GM21423 (cell line): ENCODE results near the gene FABP7.
A peak's percentile ranks its signal among the peaks of the same experiment; 100 is the strongest.

ENCODE experiments used
- ATAC-seq: cut with Tn5 transposase; IDR thresholded peaks from one replicate; pipeline ENCODE4 v1.9.1; 2021; ENCODE audit warnings: mild to moderate bottlenecking, moderate library complexity; ENCODE audit not compliant: unreplicated experiment

FABP7 gene

DNA sequence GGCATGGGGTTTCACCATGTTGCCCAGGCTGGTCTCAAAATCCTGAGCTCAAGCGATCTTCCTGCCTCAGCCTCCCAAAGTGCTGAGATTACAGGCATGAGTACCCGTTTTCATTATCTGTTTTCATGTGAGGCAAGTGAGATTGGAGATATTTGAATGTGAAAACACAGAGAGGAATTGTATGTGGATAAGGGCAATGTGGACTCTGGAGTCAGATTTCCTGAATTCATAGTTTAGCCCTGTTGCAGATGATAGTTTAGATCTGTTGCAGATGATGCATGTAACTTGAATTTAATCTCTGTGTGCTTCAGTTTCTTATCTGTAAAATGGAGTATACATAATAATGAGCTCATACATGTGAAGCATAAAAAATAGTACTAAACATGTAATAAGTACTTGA is 13.2 kb downstream of the FABP7 start:
- no peak for ATAC-seq

DNA sequence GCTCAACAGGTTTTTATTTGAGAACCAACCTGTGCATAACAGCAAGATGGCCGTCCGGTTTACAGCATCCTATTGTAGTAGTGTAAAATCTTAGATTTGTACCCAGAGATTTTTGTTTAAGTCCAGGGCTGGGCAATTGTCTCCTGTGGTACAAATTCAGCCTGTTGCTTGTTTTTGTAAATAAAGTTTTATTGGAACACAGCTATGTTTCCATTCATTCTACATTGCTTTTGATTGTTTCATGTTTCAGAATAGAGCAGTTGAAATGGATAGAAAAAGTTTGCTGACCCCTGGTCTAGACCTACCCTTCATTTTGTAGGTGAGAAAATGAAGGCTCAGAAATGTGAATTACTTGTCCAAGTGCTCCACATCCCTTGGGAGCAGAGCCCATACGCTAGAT is 18.0 kb downstream of the FABP7 start:
- no peak for ATAC-seq

GRCh38 chr6:122798099-122798641 is 18.7 kb downstream of the FABP7 start:
- ATAC-seq: peak; percentile 76

- no peak for ATAC-seq
Measured at GRCh38 chr6:122799140-122799745, 19.7 kb downstream of the FABP7 start.

GRCh38 chr6:122799916-122800686 is 20.6 kb downstream of the FABP7 start:
- ATAC-seq: no peak

DNA sequence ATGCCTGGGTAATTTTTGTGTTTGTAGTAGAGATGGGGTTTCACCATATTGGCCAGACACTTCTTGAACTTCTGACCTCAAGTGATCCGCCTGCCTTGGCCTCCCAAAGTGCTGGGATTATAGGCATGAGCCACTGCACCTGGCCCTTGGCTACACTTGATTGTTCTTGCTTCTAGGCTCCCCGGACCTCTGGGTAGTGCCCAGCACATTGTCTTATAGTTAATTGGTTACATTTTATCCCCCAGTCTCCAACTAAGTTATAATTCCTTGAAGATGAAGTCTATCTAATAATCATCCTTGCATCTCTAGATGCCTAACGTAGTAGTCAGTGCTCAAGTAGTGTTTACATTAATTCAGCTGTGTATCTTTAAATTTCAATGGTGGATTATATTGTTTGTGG is 21.4 kb downstream of the FABP7 start:
- ATAC-seq: no peak

- no peak for ATAC-seq
Measured at GRCh38 chr6:122801397-122801796, 21.9 kb downstream of the FABP7 start.

- ATAC-seq: no peak
Measured at GRCh38 chr6:122803171-122803661, 23.7 kb downstream of the FABP7 start.

DNA sequence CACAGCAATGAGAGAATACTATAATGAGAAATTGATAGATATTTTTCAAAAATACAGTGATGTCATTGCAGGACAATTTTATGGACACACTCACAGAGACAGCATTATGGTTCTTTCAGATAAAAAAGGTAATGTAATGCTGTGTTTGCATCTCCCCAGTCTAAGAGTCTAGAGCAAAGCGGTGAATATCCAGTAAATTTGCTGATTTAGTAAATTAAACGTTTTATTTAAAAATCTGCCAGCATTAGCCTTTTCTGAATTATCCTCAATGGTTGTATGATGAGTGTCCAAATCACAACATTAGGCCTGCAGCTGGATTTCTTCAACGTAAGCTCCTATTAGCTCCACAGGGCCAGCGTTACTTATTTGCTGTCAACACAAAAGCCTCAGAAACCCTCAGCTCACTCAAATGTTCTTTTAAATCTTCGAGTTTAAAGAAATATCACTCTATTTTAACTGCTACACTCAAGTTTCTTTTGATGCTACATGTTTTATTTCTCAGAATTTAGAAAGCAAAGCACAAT is 25.5 kb downstream of the FABP7 start:
- ATAC-seq: no peak

DNA sequence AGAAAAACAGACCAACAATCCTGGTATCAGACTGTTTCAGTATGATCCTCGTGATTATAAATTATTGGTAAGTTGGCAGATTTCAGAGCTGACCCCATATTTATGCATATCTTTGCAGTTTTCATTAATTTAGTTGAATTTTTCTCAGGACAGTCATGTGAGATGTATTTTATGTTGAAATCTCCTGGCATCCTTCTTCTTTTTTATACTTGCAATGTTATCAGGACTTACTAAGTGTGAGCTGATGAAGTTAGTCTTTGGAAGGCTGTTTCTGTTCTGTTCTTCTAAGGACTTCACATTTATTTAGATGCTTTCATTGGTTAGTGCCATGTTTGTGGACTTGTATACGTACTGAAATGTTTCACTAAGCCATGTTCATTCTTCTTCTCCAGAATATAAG is 26.8 kb downstream of the FABP7 start:
- ATAC-seq: no peak

GRCh38 chr6:122808121-122808885 is 28.8 kb downstream of the FABP7 start:
- no peak for ATAC-seq

- ATAC-seq: no peak
Measured at GRCh38 chr6:122809001-122809400, 29.5 kb downstream of the FABP7 start.

DNA sequence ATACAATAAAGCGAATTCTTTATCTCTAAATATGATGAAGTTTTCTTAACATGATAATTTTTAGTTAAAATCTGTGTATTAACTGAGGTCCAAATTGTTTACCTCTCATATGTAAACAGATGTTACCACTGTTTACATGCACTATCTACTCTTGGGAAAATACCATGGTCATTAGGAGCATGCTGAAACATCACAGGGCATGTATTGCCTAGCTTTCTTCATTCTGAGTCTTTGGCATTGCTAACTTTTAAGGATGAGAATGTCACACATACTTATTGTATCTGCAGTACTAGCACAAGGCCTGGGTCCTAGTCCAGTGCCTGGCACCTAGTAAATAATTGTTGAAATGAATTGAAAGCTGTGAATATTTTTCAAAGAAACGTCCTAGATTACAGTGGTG is 30.2 kb downstream of the FABP7 start:
- ATAC-seq: no peak

- ATAC-seq: no peak
Measured at GRCh38 chr6:122810189-122810588, 30.7 kb downstream of the FABP7 start.

GRCh38 chr6:122817358-122817757 is 37.8 kb downstream of the FABP7 start:
- ATAC-seq: no peak

- no peak for ATAC-seq
Measured at GRCh38 chr6:122817766-122818165, 38.2 kb downstream of the FABP7 start.

- no peak for ATAC-seq
Measured at GRCh38 chr6:122818866-122819265, 39.4 kb downstream of the FABP7 start.

- no peak for ATAC-seq
Measured at GRCh38 chr6:122821095-122821494, 41.6 kb downstream of the FABP7 start.

DNA sequence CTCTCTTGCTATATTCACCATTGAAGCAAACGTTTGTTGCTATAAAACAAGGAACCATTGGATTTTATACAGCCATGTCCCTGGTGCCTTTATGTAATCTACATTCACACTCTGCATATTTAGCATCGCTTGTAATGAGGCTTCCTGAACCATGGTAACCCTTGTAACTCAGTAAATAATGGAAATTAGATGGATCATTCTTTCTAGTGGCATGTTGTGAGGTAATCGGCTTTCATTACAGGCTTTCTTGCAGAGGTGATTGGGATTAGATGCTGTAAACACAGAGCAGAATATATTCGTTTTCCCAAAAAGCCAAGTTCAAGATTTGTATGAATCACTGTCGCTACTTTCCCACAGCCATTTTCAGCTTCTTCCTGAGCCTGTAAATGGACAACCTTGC is 45.6 kb downstream of the FABP7 start:
- no peak for ATAC-seq

GRCh38 chr6:122829456-122829855 is 49.9 kb downstream of the FABP7 start:
- no peak for ATAC-seq

- no peak for ATAC-seq
Measured at GRCh38 chr6:122831511-122831910, 52.0 kb downstream of the FABP7 start.
